GM10248 (cell line): Measurements from ENCODE around the gene ZNHIT6.

Experiments
- CTCF ChIA-PET: fragments of 300-600 bp; sonication (Branson Sonifier 250); formaldehyde crosslinking; extraction: SDS; loops from one replicate; lab custom pipeline; 2021; ENCODE audit warnings: antibody characterized with exemption; lab: Yijun Ruan, JAX
- POLR2A ChIA-PET: fragments of 350-650 bp; sonication (Branson Sonifier 250); formaldehyde crosslinking; extraction: SDS; loops from one replicate; lab custom pipeline; 2020; ENCODE audit warnings: antibody characterized with exemption; lab: Yijun Ruan, JAX
- DNase-seq: peaks from one replicate; pipeline ENCODE4 v3.0.0; 2012; ENCODE audit errors: extremely low spot score
- CTCF ChIP-seq: IDR thresholded peaks from 2 replicates; pipeline ENCODE4 v1.5.1; 2012; ENCODE audit warnings: mild to moderate bottlenecking, low read depth; ENCODE audit errors: extremely low read depth, missing control alignments, control extremely low read depth

Gene ZNHIT6

GRCh38 chr1:85609976-85610375 is 98.3 kb downstream of the ZNHIT6 start:
- ChIA-PET POLR2A (no interaction called here), CTCF (interaction anchor here (1.5 kb wide), 1 partner anchor 20 kb away, joined by 5 read pairs; no protein-coding TSS in a partner anchor)
- DNase-seq = no peak
- TF ChIP-seq CTCF = no peak

GRCh38 chr1:85608851-85609250 is 99.4 kb downstream of the ZNHIT6 start:
- DNase-seq = no peak
- no peak for TF ChIP-seq CTCF
- POLR2A ChIA-PET = no interaction called here
- CTCF ChIA-PET = interaction anchor here (1.5 kb wide), 1 partner anchor 21 kb away, joined by 5 read pairs; no protein-coding TSS in a partner anchor

GRCh38 chr1:85607921-85608265 is 100.3 kb downstream of the ZNHIT6 start:
- DNase-seq = no peak
- POLR2A ChIA-PET = no interaction called here
- CTCF ChIA-PET = interaction anchor here (1.8 kb wide), 1 partner anchor 9 kb away, joined by 4 read pairs; no protein-coding TSS in a partner anchor

GRCh38 chr1:85607126-85607920 is 100.9 kb downstream of the ZNHIT6 start:
- no peak for TF ChIP-seq CTCF
- no peak for DNase-seq
- ChIA-PET CTCF (interaction anchor here (0.7 to 1.8 kb wide), 3 partner anchors 10 to 35 kb away, joined by 3 to 4 read pairs (median 3); no protein-coding TSS in a partner anchor), POLR2A (no interaction called here)

More at GRCh38 chr1:85607921-85608265, 100.3 kb downstream of the ZNHIT6 start:
- TF ChIP-seq CTCF = no peak

- ChIA-PET POLR2A (no interaction called here), CTCF (interaction anchor here (0.7 to 1.8 kb wide), 4 partner anchors 9 to 34 kb away, joined by 3 to 4 read pairs (median 4); no protein-coding TSS in a partner anchor)
- no peak for DNase-seq
- TF ChIP-seq CTCF = no peak
Measured at GRCh38 chr1:85606414-85606800, 101.8 kb downstream of the ZNHIT6 start.

GRCh38 chr1:85605484-85606413 is 102.5 kb downstream of the ZNHIT6 start:
- ChIA-PET POLR2A (no interaction called here), CTCF (interaction anchor here (1.3 to 1.6 kb wide), 2 partner anchors 24 to 33 kb away, joined by 3 to 4 read pairs; no protein-coding TSS in a partner anchor)
- no peak for DNase-seq
- TF ChIP-seq CTCF = no peak
